Inferior parietal cortex (tissue), 1 donor: ENCODE results near the gene ASRGL1.
A peak's percentile ranks its signal among the peaks of the same experiment; 100 is the strongest.
"Not testable (repeated sequence)": the region's sequence is repeated elsewhere in the genome, so short reads cannot be mapped to it uniquely, and the experiment has no call there.

Experiments
- DNase-seq: peaks from one replicate; pipeline ENCODE4 v3.0.0-alpha.2; 2016; ENCODE audit errors: extremely low spot score

ASRGL1 gene

DNA sequence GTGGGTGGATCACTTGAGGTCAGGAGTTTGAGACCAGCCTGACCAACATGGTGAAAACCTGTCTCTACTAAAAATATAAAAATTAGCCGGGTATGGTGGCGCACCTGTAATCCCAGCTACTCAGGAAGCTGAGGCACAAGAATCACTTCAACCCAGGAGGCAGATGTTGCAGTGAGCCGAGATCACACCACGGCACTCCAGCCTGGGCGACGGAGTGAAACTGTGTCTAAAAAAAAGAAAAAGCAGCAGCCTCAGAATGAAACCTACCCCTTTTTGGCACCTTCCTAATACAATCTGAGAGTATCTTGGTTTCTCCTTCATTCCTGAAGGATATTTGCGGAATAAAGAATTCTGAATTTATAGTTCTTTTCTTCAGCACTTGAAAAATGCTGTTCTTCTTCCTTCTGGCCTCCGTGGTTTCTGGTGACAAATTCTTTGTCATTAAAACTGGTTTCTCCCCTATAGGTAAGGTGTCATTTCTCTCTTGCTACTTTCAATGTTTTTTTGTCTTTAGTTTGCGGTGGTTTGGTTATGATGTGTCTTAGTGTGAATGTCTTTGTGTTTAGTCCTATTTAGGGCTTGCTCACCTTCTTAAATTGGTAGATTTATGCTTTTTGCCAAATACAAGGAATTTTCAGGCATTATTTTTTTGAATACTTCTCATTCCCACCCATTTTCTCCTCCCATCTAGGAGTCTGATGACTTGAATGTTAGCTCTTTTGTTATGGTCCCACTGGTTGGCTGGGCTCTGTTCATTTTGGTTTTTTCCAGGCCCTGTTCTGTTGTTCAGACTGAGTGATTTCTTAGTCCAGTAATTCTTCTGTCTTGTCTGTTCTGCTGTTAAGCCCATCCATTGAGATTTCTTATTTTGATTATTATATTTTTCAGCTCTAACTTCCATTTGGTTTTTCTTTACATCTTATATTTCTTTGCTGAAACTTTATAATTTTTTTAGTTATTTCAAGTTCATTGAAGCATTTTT is 15.4 kb downstream of the ASRGL1 start:
- no peak for DNase-seq

DNA sequence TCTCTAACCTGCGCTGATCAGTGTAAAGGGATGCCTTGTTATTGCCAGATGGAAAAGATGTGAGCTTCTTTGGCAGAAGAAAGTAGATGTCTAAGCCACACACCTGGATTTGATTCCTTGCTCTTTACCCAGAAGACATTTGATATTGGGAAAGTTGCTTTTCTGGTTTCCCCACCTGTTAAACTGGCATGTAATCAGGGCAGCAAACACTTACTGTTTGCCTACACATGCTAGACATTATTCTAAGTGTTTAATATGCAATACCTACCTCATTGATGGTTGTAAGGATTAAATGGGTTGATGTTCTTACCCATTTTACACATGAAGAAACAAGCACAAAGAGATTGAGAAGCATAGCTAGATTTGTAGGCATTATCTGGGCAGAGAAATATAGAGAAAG is 16.6 kb downstream of the ASRGL1 start:
- DNase-seq: no peak

- no peak for DNase-seq
These were observed 21.0 kb downstream of the ASRGL1 start for GRCh38 chr11:62358273-62358672.

- DNase-seq: no peak
These were observed 22.2 kb downstream of the ASRGL1 start for GRCh38 chr11:62359475-62359874.

- no peak for DNase-seq
These were observed 23.4 kb downstream of the ASRGL1 start for GRCh38 chr11:62360685-62361084.

DNA sequence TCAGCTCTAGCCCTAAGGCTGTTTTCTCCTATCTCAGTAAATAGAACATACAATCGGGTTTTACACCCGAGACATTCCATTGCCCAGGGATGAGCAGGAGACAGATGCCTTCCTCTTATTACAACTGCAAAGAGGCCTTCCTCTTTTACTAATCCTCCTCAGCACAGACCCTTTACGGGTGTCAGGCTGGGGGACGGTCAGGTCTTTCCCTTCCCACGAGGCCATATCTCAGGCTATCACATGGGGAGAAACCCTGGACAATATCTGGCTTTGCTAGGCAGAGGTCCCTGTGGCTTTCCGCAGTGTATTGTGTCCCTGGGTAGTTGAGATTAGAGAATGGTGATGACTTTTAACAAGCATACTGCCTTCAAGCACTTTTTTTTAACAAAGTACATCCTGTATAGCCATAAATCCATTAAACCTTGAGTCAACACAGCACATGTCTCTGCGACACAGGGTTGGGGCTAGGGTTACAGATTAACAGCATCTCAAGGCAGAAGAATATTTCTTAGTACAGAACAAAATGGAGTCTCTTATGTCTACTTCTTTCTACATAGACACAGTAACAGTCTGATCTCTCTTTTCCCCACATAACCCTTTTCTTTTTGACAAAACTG is 31.7 kb downstream of the ASRGL1 start:
- DNase-seq: not testable (repeated sequence)

GRCh38 chr11:62370743-62371440 is 33.6 kb downstream of the ASRGL1 start:
- no peak for DNase-seq

GRCh38 chr11:62372871-62373270 is 35.6 kb downstream of the ASRGL1 start:
- DNase-seq: no peak

DNA sequence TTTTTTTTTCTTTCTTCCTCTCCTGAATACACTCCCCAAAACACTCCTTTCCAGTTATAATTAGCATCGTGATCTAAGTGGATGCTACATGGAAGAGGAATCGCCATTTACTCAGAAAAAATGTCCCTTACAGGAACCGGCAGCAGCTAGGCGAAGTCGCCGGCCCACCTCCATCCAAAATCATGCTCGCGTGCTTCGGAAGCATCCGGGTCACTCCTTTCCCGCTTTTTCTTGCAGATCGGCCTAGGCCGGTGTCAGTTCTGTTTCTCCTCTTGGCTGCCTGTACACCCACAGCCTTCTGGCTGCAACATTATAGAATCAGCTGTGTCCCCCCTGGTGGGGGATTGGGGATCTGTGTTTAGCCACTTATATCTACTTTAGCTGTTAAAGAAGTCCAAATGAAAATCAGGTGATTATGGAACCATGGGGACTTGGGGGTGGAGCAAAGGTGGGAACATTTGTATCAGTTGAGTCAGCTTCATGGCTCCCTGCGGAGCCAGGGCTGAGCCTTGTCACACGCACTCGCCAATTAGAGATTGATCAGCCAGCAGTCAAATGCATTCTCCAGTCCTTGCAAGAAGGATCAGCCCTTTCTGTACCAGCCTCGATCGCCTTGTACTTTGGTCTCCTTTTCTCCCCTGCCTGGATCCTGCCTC is 36.3 kb downstream of the ASRGL1 start:
- DNase-seq: no peak

GRCh38 chr11:62374801-62375200 is 37.6 kb downstream of the ASRGL1 start:
- DNase-seq: no peak

DNA sequence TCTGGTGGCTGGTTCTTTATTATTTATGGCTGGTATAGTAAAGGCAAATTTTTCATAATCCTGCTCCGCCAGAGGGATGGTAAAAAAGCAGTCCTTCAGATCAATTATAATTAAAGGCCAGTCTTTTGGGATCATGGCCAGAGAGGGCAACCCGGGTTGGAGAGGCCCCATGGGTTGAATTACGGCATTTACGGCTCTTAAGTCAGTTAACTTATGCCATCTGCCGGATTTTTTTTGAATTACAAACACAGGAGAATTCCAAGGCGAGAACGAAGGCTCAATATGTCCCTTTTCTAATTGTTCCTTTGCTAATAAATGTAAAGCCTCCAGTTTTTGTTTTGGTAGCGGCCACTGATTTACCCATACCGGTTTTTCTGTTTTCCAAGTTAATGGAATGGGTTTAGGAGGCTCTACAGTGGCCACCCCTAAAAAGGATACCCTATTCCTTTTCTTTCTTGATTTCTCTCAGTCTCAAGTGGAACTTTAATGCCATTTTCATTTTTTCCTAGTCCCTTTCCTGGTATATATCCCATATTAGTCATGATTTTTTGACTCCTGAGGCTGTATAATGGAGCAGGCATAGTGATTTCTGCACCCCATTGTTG is 41.3 kb downstream of the ASRGL1 start:
- DNase-seq: peak; percentile 89

DNA sequence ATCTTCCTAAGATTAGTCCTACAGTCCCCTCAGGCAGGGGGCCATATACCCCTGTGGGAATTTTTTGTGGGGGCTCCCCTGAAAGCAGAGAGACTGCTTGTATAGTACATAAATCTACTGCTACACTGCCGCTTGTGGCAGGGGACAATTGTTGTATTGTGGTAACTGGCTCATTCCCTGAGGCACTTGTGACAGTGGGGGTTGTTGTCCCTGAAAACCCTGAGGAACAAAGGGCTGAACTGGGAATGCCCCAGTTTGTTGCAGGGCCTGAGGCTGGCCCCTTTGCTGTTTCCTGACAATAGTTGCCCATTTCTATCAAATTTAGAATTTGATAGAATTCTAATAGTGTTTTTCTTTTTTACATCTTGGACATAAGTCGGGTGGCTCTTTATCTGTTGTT is 42.3 kb downstream of the ASRGL1 start:
- DNase-seq: not testable (repeated sequence)

DNA sequence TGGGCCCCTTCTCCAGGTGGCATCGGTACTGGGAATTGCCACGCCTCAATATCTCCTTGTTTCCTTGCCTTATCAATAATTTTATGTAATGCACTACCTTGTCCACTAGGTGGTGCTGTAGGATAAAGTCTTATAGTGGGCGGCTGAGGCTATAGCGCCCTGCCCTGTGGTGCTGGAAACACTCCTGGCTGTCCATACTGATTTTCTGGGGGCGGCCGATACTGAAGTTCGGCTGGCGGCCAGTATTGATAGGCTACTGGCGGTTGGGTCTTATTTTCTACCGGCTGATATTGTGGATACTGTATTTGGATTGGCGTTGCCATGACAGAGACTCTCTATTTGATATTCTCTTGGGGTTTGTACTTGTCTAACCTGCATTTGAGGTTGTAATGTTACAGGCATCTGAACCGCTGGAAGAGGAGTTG is 43.6 kb downstream of the ASRGL1 start:
- peak; percentile 95 for DNase-seq

- DNase-seq: no peak
These were observed 46.6 kb downstream of the ASRGL1 start for GRCh38 chr11:62383822-62384221.

- DNase-seq: not testable (repeated sequence)
These were observed 48.8 kb downstream of the ASRGL1 start for GRCh38 chr11:62386083-62386482.

- no peak for DNase-seq
These were observed 50.1 kb downstream of the ASRGL1 start for GRCh38 chr11:62387381-62387780.

- no peak for DNase-seq
These were observed 51.8 kb downstream of the ASRGL1 start for GRCh38 chr11:62388999-62389398.

GRCh38 chr11:62390237-62390636 is 53.0 kb downstream of the ASRGL1 start:
- no peak for DNase-seq

- DNase-seq: no peak
These were observed 53.5 kb downstream of the ASRGL1 start for GRCh38 chr11:62390722-62391121.

GRCh38 chr11:62391642-62392425 is 54.6 kb downstream of the ASRGL1 start:
- DNase-seq: no peak

- DNase-seq: no peak
These were observed 55.3 kb downstream of the ASRGL1 start for GRCh38 chr11:62392506-62392905.
